GM18502 (cell line): ENCODE data around the gene CLCN5.

Experiments used
- ATAC-seq: cut with Tn5 transposase; IDR thresholded peaks from one replicate; pipeline ENCODE4 v1.9.1; 2021; ENCODE audit warnings: mild to moderate bottlenecking; ENCODE audit not compliant: unreplicated experiment, poor library complexity

Gene CLCN5

DNA sequence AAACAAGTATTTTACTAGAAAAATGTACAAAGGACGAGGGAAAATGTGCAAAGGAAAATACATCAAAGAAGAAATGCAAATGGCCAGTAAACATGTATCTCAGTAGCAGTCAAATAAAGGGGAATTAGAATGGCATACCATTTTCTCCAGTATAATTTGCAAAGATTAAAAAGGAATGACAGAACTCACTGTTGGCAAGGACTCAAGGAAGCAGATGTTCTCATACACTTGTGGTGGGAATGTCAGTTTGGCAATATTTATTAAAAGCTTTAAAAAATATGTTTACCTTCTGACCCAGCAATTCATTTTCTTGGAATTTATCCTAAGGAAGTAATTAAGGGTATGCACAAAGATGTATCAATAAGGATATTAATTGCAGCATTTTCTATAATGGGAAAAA lies 7.6 kb downstream of the CLCN5 start:
- ATAC-seq = no peak

DNA sequence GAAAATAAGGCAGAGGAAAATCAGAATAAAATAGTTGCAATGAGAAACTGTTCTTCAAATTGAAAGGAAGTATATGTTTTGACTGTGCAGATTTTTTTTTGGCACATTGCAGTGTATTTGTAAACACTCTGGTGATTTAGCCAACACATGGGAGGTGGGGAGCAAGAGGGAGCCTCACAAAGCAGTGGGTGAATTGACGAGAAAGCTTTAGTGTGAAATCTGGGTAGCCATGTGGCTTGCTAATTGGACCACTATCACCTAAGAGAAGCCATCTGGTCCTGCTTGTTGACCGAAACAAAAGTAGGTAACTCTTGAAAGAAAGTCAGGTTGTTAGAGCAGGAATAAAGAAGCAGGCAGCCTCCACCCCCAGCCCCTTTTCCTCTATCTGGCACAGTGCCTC lies 10.4 kb downstream of the CLCN5 start:
- no peak for ATAC-seq

DNA sequence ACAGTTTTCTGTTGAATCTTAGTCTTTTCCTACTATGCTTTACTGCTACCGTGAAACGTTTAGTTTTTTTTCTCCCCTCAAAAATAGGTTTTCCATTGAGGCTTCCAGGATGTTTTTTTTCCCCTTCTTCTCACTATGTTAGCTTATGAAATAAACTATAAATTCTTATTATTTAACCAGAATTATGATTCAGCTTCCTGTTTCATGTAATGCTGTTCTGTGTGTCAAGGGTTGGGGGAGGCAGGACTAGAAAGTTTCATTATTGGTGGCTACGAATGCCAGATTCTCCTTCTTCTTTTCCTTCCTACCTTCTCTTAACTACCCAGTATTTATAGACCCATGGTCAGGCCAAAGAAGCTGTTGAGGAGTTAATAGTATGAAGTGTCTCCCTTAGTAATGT lies 11.8 kb downstream of the CLCN5 start:
- no peak for ATAC-seq

DNA sequence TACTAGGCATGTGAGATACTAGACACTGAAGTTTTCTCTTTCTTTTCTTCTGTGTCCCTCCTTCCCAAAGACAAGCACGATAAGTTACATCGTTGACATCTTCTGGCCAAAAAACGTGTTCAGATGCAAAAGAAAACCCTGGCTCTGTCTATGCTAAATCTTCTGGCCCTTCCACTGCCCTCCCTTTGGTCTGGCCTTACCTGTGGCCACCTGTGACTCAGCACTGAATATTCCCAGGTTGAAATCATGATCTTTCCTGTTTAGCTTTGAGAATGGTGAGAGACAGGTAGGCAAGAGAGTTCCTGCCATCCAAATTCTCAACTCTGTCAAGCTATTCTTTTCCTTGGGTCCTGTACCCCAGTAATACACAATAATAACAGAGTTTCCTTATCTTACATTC lies 12.3 kb downstream of the CLCN5 start:
- no peak for ATAC-seq

DNA sequence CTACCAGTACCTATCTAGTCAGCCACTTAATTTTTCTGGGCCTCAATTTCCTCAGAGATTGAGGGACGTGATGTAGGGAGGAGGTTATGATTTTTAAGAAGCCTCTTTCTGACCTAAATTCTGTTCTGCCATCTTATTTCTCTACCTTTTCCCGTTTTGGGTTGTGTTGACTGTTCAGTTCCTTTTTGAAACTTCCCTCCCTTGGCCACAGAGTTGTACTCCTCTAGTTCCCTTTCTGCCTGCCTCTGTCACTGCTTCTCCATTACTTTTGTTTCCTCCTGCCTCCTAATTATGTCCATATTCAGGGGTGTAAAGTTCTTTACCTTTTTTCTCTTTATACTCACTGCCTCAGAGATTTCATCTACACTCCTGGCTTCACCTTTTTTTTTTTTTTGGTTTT lies 25.4 kb downstream of the CLCN5 start:
- ATAC-seq = peak; percentile 65

DNA sequence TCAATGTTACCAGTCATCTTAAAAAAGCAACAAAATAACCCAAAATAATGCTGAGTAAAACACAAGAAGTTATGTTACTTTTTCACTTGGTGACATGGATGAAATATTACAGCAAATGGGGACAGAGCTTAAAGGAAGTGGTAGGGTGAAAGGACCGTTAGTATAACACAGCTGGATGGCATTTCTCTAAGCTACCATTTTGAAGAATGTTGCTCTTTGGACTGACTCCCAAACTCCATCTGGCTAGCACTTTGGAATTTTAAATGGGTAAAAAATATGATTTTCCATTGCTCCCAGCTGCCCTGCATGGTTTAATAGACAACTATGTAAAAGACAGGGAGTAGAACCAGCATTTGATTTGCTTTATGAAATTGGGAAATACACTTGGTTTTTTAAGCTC lies 27.6 kb downstream of the CLCN5 start:
- no peak for ATAC-seq

DNA sequence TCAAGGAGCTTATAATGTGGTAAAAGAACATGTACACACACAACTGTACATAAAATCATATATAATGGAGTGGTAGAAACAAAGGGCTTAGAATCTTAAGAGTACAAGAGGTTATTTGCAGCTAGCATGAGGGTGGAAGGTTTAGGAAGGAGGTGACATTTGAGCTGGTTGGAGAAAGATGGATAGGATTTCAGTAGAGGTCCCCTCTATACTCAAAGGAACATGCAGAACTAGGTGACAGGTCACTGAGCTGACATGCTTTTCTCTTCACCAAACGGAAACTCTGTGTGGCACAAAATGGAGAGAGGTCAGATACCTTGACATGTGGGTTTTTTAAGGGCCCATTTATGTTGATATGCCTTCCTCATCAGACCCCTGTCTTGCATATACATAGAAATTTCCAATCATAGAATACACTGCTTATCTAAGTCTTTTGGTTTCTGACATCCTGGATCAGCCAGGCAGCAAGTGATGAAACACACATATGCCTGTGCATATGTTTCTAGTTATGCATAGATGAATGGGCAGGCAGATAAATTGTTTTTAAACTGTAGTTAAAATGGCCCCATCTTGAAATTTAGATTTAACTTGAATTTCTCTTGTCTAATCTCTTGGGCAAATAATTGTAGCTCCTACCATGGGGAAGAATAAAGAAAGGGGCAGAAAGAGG lies 29.3 kb downstream of the CLCN5 start:
- no peak for ATAC-seq

DNA sequence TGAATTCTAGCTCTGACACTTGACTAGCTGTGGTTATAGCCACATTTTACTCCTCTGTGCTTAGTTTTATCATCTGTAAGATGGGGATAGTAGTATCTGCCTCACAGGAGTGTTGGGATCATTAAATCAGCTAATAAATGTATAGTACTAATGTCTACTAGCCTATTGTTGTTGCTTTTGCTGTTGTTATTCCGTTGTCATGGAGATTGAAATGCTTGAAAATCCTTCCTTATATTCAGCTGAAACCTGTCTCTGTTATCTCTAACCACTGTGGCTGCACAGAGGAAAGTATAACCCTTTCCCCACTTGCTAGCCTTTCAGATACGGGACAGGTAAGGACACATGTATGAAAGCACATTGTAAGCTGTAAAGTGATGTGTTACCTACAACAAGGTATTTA lies 33.9 kb downstream of the CLCN5 start:
- ATAC-seq = no peak

DNA sequence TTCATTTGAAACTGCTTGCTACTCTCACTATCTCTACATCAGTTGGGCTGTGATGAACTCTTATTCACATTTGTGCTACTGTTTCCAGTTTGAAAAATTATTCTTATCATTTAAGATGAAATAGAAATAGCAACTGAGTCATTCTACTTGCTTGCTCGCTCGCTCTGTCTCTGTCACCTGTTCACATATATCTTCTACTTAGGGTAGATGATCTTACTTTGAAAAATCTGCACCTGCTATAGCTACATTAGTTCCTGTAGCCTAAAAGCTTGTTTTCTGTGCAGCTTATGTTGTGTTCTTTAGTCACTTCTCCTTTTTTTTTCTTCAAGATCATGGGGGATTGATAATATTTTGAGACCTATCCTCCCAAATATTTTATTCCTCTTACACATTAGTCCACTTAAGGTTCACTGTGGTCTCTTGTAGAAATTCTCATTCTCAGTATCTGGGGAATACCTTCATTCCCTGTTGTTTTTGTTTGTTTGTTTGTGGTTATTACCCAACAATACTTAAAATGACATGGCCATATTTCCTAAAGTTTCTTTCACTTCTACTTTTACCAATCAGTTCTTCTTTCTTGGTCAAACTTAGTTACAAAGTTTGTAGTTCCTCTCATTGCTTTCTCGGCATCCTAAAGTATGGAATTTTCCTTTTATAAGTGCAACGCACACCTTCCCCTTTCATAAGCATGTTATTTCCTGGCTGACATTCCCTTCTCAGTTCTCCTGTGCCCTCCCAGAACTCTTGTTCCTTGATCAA lies 36.5 kb downstream of the CLCN5 start:
- peak; percentile 61 for ATAC-seq

DNA sequence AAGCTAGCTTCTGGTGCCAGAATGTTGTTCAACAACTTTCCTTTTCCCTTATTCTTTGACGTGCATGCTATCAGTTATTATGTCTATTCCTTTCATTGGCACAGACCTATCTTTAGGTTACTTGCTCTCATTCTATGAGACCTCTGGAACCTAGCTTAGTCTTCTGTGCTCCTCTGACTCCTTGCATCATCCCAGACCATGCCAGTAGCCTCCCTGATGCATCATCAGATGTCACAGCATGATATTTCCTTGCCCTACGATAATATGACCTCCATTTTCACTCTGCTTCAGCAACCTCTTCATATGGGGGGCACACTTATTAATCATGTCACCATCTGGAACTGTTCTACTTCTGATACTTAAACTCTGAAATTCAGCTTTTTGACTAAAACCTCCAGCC lies 37.2 kb downstream of the CLCN5 start:
- no peak for ATAC-seq

DNA sequence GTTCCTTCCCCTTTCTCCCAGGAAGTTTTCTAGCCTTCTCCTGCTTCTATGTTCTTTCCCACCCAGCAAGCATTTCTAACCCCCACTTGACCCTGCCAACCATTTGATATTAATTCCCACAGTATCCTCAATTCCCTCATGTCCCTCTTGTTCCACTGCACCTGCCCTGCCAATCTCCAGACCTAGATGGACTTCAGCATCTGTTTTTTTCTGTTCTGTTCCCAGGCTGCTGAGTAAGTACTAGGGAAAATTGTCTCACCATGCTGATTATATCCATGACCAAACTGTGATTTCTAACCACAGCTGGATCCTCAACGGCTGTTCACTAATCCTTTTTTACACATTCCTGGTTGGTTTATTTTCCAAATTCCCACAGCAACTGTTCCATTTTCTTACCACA lies 37.7 kb downstream of the CLCN5 start:
- no peak for ATAC-seq

DNA sequence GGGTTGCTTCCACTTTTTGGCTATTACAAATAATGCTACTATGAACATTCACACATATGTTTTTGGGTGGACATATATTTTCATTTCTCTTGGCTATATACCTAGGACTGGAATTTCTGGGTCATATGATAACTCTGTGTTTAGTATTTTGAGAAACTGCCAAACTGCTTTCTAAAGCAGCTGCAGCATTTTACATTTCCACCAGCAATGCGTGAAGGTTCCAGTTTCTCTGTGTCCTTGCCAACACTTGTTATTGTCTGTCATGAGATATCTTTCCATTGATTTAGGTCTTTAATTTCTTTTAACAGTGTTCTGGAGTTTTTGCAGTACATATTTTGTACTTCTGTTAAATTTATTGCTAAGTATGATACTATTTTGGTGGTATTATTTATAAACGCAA lies 48.3 kb downstream of the CLCN5 start:
- no peak for ATAC-seq

DNA sequence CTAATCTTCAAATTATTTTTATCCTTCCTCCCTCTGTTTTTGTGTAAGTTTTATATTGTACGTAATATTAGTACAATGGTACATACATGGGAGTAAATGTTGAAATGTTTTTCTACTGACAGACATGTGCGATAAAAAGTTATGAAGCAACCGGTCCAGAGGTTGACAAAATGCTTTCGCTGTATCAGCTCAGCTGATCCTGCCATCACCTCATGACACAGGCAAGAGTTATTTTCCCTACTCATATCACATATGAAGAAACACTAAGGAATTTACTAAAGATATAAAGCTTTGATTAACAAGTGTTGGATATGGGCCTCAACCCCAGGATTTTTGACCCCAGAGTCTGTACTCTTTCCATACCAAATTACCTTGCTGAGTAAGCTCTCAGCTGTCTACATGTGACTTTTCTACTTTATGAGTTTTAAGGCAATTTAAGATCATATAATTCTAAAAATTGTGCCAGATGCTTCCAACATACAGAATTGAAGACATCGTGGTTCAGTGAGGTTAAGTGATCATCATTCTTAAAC lies 50.0 kb downstream of the CLCN5 start:
- no peak for ATAC-seq

DNA sequence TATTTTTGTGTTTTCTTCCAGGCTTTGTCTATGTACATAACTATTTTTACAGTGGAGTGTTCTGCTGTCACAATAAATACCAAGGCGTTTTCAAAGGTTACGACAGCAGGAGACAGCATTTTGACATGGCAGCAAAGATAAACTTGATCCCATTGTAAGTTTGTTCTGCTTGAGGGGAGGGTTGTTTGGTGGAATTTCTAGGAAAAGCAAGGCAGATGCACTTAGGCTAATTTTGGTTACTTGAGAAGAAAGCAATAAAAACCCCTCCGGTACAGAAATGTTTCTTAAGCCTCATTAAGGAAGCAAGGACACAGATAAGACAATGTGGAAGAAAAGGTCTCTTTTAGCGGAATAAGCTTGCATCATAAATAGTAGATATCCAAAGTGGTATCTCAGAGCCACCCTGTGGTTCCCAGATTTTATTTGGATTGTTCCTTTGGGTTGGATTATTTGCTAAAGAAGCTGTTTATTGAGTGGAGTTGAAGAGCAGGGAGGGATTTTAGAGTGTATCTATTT lies 54.3 kb downstream of the CLCN5 start:
- no peak for ATAC-seq

DNA sequence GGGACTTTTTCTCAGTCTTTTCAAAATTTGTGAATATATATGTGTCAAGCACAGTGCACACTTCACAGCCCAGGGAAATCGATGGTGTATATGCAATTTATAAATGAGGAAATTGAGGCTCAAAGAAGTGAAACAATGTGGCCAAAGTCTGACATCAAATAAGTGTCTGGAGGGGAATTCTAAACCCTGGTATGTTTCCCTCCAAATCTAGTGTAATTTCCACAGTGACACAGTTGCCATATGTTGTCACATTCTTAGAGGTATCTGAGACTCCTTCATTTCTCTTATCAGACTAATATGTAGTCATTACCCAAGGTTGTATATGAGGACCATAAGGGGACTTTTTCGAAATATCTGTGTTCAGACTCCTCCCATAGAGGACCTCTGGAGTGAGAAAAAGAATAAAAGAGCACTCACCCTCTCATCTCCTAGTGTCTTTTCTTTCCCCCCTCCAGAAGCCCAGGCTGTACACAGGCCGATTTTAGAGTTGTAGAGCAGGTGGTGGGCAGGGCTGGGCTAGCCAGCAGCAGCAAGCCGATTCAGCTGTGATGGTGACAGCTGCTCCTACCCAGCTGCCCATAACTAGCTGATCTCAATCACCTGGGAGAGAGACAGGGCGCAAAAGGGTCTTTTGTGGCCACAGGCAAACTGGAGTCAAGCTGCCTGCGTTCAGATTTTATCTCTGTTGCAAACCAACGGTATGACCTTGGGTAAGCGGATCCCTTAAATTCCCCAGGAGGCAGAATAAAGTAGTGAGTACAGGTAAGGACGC lies 55.1 kb downstream of the CLCN5 start:
- ATAC-seq = no peak

DNA sequence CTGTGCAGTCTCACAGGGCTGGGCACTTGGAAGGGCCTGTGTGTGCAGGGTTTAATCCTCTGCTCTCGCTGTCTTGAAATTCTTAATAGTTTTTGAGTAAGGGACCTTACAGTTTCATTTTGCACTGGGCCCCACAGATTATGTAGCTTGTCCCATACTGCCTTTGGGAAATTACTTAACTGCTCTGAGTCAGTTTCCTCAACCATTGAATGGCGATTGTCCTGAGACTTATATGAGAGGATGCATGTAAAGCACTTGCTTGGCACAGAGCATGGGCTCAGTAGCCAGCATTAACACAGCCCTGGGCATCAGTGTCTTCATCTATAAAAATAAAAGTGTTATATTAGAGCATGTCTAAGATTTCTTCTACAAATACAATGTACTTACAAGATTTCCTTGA lies 55.8 kb downstream of the CLCN5 start:
- ATAC-seq = no peak

DNA sequence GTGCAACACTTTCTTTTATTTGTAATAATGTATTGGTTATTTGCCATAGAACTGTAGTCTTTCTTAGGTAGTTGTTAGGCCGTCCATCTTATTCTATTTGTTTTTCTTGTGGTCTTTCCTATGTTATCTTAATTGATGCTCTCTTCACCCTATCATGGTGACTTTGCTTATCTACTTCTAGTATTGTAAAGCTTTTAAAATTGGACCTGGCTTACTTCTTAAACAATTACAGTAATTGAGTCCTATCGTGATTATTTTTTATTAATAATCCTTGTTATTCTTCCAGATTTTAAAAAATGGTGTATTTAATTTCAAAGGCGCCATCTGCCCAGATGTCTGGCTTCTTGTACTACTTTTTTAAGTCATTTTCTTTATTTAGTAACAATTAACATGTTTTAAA lies 63.7 kb downstream of the CLCN5 start:
- no peak for ATAC-seq

DNA sequence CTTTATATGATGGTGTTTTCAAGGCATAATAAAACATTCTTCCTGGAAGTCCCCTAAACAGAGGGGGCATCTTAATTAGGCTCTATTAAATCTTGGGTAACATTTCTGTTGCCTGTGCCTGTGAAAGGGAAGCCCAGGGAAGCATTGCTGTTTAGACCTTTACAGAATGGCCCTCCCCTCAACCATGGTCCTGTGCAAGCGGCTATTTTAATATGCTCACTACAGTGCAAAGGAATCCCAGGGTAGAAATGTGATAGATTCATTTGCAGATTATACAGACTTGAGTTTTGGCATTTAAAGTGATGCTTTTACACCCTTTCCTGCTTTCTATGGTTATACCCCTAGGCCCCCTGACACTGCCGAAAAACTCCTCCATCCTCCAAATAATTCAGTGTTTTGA lies 65.3 kb downstream of the CLCN5 start:
- ATAC-seq = no peak

DNA sequence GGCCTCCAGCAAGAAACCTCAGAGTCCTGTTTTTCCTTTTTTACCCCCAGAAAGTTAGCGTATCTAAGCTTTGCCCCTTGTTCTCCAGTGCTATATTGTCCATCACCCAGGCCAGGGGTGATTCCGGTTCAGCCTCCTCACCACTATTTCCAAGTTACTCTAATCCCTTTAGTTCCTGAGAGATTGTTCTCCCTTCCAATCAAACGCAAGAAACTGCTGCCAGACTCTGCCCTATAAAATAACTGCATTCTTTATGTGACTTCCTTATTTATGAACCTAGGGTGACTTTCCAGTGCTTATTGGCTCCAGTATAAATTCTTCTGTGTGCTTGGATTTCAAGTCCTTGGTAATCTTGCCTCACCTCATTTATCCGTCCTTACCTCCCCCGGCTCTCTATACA lies 65.7 kb downstream of the CLCN5 start:
- ATAC-seq = no peak

DNA sequence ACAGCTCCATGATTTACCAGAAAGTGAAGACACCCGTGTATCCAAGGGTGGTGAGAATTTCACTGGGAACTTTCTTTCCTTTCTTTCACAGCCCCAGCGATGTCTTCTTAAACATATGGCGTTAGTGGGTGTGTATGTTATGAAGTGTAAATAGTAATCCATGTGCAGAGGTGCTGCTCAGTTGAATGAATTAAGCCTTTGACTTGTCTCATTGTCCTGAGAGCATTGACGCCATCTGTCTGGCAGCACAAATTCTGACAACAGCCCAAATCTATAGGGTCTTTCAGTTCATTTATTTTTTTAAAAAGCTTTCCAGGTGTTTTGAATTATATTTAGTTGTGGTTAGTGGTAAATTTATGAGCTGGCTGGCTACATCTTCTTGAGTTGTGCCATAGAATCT lies 69.4 kb downstream of the CLCN5 start:
- ATAC-seq = no peak

DNA sequence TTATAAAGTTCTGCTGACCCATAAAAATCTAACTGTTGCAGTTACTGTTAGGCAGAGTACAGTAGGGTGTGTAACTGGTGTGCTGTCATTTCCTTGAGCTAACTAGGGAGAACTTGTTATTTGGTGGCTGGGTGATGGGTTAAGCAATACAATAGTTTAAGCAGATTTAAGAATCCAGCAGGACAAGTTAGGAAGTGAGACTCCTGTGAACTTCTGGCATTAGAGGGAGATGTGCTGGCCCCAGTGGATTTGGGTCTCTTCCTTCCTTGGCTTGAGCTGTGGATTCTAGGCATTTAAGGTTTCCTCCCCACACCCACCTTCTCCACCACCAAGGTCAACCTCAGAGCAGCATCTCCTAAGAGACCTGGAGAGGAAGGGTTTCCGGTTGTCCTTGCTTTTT lies 70.5 kb downstream of the CLCN5 start:
- ATAC-seq = no peak
